Breast epithelium (tissue), 4 donors: Measurements from ENCODE around the gene IER2. TPM values are rescaled to one million over a fixed set of nuclear protein-coding genes. Genes with fewer than 3 reads are reported as not detected.

Source experiments
- DNase-seq, 2 donors: peaks; one replicate each; pipeline ENCODE4 v3.0.0-alpha.2; 2019; ENCODE audit warnings: low spot score in 2 of 2
- H3K27ac ChIP-seq, 2 donors: fragments of 200-600 bp; sonication (generic) in 1 of 2; one replicate each; pipeline ENCODE4 v1.5.1; 2016 to 2019; ENCODE audit warnings: mild to moderate bottlenecking in 1 of 2
- H3K27me3 ChIP-seq, 2 donors: fragments of 200-600 bp; sonication (generic) in 1 of 2; one replicate each; pipeline versions ENCODE4 v1.5.1 to v1.6.0; 2017 to 2019; ENCODE audit warnings: control low read depth in 1 of 2, mild to moderate bottlenecking in 1 of 2
- H3K36me3 ChIP-seq: fragments of 200-600 bp; one replicate; pipeline ENCODE4 v1.5.1; 2019
- H3K4me1 ChIP-seq, 2 donors: fragments of 200-600 bp; sonication (generic); one replicate each; pipeline ENCODE4 v1.5.1; 2016 to 2019; ENCODE audit warnings: control low read depth in 1 of 2
- H3K4me3 ChIP-seq, 3 donors: fragments of 200-600 bp; sonication (generic); 1 replicate in 2 of 3; 2 replicates in 1 of 3; pipeline ENCODE4 v1.5.1; 2016 to 2019; ENCODE audit warnings: mild to moderate bottlenecking in 3 of 3, moderate library complexity in 2 of 3
- H3K9me3 ChIP-seq, 2 donors: fragments of 200-600 bp; sonication (generic) in 1 of 2; one replicate each; pipeline ENCODE4 v1.5.1; 2016 to 2019; ENCODE audit warnings: control low read depth in 1 of 2
- CTCF ChIP-seq, 3 donors: fragments of 450-650 bp; IDR thresholded peaks; one replicate each; pipeline ENCODE4 v1.5.1; 2016 to 2017; ENCODE audit warnings: antibody characterized with exemption in 3 of 3, mild to moderate bottlenecking in 3 of 3, moderate library complexity in 3 of 3
- POLR2A ChIP-seq: fragments of 450-650 bp; IDR thresholded peaks from one replicate; pipeline ENCODE4 v1.6.1; 2016; ENCODE audit warnings: antibody characterized with exemption, mild to moderate bottlenecking, moderate library complexity
- POLR2AphosphoS5 ChIP-seq, 3 donors: sonication (generic); formaldehyde crosslinking; IDR thresholded peaks; one replicate each; pipeline ENCODE4 v1.6.1; 2017; ENCODE audit warnings: antibody characterized with exemption in 3 of 3
- intact Hi-C: fragments of 100-400 bp; cut with DNase I; formaldehyde crosslinking; loops from one replicate; pipeline ENCODE4 v1.15.1; 2023; ENCODE audit warnings: low total_unique reads
- total RNA-seq, 3 donors: library from RNA; depleted of rRNA; stranded (reverse); fragments of >200 nt; gene quantifications; one replicate each; pipeline ENCODE4 v1.1.0, GENCODE V29; 2016

The IER2 gene
- total RNA-seq, 3 donors from 2014 or later, result 20.6 to 146 (median 79.6) TPM

- H3K27me3 ChIP-seq, result no peaks in the 10 kb centered on the region
- H3K4me1 ChIP-seq, result peaks cover 0 to 9% of the 10 kb centered on the region in 2 donors
- H3K9me3 ChIP-seq, result no peaks in the 10 kb centered on the region
- H3K27ac ChIP-seq, result peak overlapping the region; percentile 99 to 100
- no peaks in the 10 kb centered on the region for H3K36me3 ChIP-seq
- TF ChIP-seq POLR2AphosphoS5 (IDR thresholded peaks at IDR 0.05) (peak in 2 of 3 donors; percentile 51 to 69), CTCF (IDR thresholded peaks at IDR 0.05) (peak in 2 of 3 donors; percentile 9 to 10), POLR2A (peak; percentile 32)
- peak overlapping the region; percentile 72 to 84 (median 77) for H3K4me3 ChIP-seq
- peak; percentile 95 to 96 for DNase-seq
- intact Hi-C loops, result no loop called here
These were observed 4.8 kb downstream of the IER2 start for GRCh38 chr19:13154911-13155471.

- intact Hi-C loops, result no loop called here
- H3K9me3 ChIP-seq, result no peaks in the 10 kb centered on the region
- TF ChIP-seq POLR2AphosphoS5 (IDR thresholded peaks at IDR 0.05), result peak in 2 of 3 donors; percentile 8 to 77
- TF ChIP-seq POLR2A, result no peak
- peak overlapping the region; percentile 99 to 100 for H3K27ac ChIP-seq
- no peaks in the 10 kb centered on the region for H3K36me3 ChIP-seq
- H3K4me1 ChIP-seq, result peaks cover 0 to 9% of the 10 kb centered on the region in 2 donors
- no peaks in the 10 kb centered on the region for H3K27me3 ChIP-seq
- peak overlapping the region; percentile 72 to 84 (median 77) for H3K4me3 ChIP-seq
- peak; percentile 75 to 82 for DNase-seq
These were observed 5.5 kb downstream of the IER2 start for GRCh38 chr19:13155472-13156359.

- Histone ChIP-seq H3K27ac (peak overlapping the region in 1 of 2 donors; percentile 99), H3K4me1 (peaks cover 13 to 24% of the 10 kb centered on the region in 2 donors), H3K36me3 (no peaks in the 10 kb centered on the region), H3K9me3 (no peaks in the 10 kb centered on the region), H3K27me3 (no peaks in the 10 kb centered on the region), H3K4me3 (no peak overlapping the region)
- TF ChIP-seq POLR2AphosphoS5 (IDR thresholded peaks at IDR 0.05), result no peak
- TF ChIP-seq CTCF (IDR thresholded peaks at IDR 0.05), result no peak
- DNase-seq, result no peak
- intact Hi-C loops, result no loop called here
These were observed 9.5 kb downstream of the IER2 start for GRCh38 chr19:13159713-13160112.

- Histone ChIP-seq H3K4me3 (no peak overlapping the region), H3K36me3 (no peaks in the 10 kb centered on the region), H3K27ac (peak overlapping the region in 1 of 2 donors; percentile 99), H3K27me3 (no peaks in the 10 kb centered on the region), H3K4me1 (peaks cover 10 to 28% of the 10 kb centered on the region in 2 donors), H3K9me3 (no peaks in the 10 kb centered on the region)
- no peak for DNase-seq
- TF ChIP-seq CTCF (IDR thresholded peaks at IDR 0.05) (no peak), POLR2AphosphoS5 (IDR thresholded peaks at IDR 0.05) (no peak), POLR2A (no peak)
- intact Hi-C loops, result no loop called here
These were observed 10.3 kb downstream of the IER2 start for GRCh38 chr19:13160557-13160956.

GRCh38 chr19:13162724-13163608, 12.8 kb downstream of the IER2 start:
- Histone ChIP-seq H3K9me3 (no peaks in the 10 kb centered on the region), H3K36me3 (no peaks in the 10 kb centered on the region), H3K27ac (peak overlapping the region; percentile 95 to 99), H3K4me3 (peak overlapping the region; percentile 38 to 66 (median 52)), H3K27me3 (no peaks in the 10 kb centered on the region), H3K4me1 (peaks cover 7 to 33% of the 10 kb centered on the region in 2 donors)
- DNase-seq, result peak; percentile 99
- intact Hi-C loops, result no loop called here
- TF ChIP-seq POLR2A (no peak), POLR2AphosphoS5 (IDR thresholded peaks at IDR 0.05) (peak; percentile 89 to 92 (median 89))
